ENCODE results near the gene SLC5A9. TPM values are rescaled to one million over a fixed set of nuclear protein-coding genes. Genes with fewer than 3 reads are reported as not detected.

The SLC5A9 gene
- total and polyA plus RNA-seq, 2 of the 13 experiments (the other 11 are each of a cell fraction or from before 2014, with no cell fraction given), result 42.0 to 65.0 TPM

DNA sequence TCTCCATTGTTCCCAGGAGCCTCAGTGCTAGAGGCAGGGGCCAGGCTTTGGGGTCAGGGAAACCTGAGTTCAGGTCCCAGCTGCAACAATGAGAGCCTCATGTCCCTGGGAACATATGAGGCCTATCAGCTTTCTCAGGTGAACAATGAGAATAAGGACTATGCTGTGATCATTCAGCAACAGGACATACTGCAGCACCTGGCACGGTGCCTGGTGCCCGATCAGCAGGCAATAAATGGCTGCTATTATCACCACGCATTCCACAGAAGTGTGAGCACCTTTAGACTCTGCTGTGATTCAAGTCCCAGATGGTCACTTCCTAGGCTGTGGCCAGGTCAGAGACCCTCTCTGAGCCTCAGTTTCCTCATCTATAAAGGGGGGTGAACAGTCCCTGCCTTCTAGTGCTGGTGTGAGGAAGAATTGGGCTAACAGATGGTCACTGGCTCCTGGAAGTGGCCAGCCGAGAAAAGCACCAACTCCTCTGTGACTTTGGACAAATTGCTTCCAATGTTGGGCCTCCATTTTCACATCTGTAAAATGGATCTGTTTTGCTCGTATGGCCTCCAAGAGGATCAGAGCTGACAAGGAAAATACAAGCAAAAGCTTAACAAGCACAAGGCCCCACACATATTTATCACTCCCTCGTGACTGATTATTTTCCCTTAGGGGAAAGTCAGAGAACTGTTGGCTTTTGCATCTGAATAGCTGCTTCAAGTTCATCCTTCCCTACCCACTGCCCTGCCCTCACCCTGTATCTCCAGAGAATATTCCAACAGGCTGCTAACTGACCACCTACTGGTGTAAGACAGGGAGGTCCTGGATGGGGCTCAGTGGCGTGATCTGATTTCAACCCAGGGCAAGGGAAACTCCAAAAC lies 1.1 kb downstream of the SLC5A9 start (continued):
- TF ChIP-seq, protein P1, sequence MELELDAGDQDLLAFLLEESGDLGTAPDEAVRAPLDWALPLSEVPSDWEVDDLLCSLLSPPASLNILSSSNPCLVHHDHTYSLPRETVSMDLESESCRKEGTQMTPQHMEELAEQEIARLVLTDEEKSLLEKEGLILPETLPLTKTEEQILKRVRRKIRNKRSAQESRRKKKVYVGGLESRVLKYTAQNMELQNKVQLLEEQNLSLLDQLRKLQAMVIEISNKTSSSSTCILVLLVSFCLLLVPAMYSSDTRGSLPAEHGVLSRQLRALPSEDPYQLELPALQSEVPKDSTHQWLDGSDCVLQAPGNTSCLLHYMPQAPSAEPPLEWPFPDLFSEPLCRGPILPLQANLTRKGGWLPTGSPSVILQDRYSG (CRISPR knock-in tag; IDR thresholded peaks at IDR 0.05), result no peak
- no peak for TF ChIP-seq AGO1 (IDR thresholded peaks at IDR 0.05; ENCODE audit: low read depth, low read length, poor library complexity, severe bottlenecking)
- no peak for TF ChIP-seq NFE2L1 (CRISPR knock-in tag; IDR thresholded peaks at IDR 0.05; ENCODE audit: borderline replicate concordance)
- TF ChIP-seq, protein P2, sequence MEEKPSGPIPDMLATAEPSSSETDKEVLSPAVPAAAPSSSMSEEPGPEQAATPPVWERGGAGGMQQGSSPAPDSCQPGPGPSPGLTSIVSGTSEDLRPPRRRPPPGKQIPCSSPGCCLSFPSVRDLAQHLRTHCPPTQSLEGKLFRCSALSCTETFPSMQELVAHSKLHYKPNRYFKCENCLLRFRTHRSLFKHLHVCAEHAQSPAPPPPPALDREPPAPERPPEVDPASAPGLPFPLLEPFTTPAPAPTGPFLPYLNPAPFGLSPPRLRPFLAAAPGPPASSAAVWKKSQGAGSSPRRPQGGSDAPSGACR (CRISPR knock-in tag; IDR thresholded peaks at IDR 0.05), result no peak
- TF ChIP-seq SOX13 (IDR thresholded peaks at IDR 0.05), result peak; percentile 12; the same call in 1 of the 2 replicates
- TF ChIP-seq SOX13 (CRISPR knock-in tag; conservative IDR thresholded peaks at IDR 0.05 in 1 of 2, IDR thresholded peaks at IDR 0.05 in 1 of 2), result peak in 1 of 2 experiments; percentile 31; a peak in 1 of 4 replicates
- TF ChIP-seq SIX4 (CRISPR knock-in tag; IDR thresholded peaks at IDR 0.05), result no peak
- no peak for TF ChIP-seq ZNF883 (CRISPR knock-in tag; IDR thresholded peaks at IDR 0.05; ENCODE audit: not compliant biosample characterization)
- TF ChIP-seq SRSF1 (optimal IDR thresholded peaks at IDR 0.05; ENCODE audit: low read depth, low read length), result no peak
- TF ChIP-seq CCDC6 (CRISPR knock-in tag; IDR thresholded peaks at IDR 0.05), result no peak
- TF ChIP-seq TBP (CRISPR knock-in tag; IDR thresholded peaks at IDR 0.05), result no peak
- TF ChIP-seq YY1 (IDR thresholded peaks at IDR 0.05; ENCODE audit: insufficient read depth, insufficient replicate concordance, low read depth, low read length), result peak; percentile 26
- TF ChIP-seq AHR (CRISPR knock-in tag; IDR thresholded peaks at IDR 0.05), result no peak
- peak; percentile 81; the same call in 1 of the 2 replicates for TF ChIP-seq CHD4 (IDR thresholded peaks at IDR 0.05; ENCODE audit: borderline replicate concordance, low read length)
- TF ChIP-seq PHF20 (CRISPR knock-in tag; IDR thresholded peaks at IDR 0.05), result no peak
- TF ChIP-seq, protein P3, sequence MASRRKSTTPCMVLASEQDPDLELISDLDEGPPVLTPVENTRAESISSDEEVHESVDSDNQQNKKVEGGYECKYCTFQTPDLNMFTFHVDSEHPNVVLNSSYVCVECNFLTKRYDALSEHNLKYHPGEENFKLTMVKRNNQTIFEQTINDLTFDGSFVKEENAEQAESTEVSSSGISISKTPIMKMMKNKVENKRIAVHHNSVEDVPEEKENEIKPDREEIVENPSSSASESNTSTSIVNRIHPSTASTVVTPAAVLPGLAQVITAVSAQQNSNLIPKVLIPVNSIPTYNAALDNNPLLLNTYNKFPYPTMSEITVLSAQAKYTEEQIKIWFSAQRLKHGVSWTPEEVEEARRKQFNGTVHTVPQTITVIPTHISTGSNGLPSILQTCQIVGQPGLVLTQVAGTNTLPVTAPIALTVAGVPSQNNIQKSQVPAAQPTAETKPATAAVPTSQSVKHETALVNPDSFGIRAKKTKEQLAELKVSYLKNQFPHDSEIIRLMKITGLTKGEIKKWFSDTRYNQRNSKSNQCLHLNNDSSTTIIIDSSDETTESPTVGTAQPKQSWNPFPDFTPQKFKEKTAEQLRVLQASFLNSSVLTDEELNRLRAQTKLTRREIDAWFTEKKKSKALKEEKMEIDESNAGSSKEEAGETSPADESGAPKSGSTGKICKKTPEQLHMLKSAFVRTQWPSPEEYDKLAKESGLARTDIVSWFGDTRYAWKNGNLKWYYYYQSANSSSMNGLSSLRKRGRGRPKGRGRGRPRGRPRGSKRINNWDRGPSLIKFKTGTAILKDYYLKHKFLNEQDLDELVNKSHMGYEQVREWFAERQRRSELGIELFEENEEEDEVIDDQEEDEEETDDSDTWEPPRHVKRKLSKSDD (CRISPR knock-in tag; IDR thresholded peaks at IDR 0.05; ENCODE audit: low read depth), result no peak
- no peak for TF ChIP-seq ZNF746 (CRISPR knock-in tag; IDR thresholded peaks at IDR 0.05)
- no peak for TF ChIP-seq DR1 (CRISPR knock-in tag; IDR thresholded peaks at IDR 0.05)
- no peak for TF ChIP-seq ZBTB20 (CRISPR knock-in tag; IDR thresholded peaks at IDR 0.05; ENCODE audit: borderline replicate concordance, low read depth)
- TF ChIP-seq BCL6 (CRISPR knock-in tag; IDR thresholded peaks at IDR 0.05), result no peak
- no peak for TF ChIP-seq NRL (CRISPR knock-in tag; IDR thresholded peaks at IDR 0.05; ENCODE audit: borderline replicate concordance)
- no peak for TF ChIP-seq MAZ (IDR thresholded peaks at IDR 0.05; ENCODE audit: borderline replicate concordance, low read depth, low read length)
- no peak for TF ChIP-seq MAZ (CRISPR knock-in tag; IDR thresholded peaks at IDR 0.05; ENCODE audit: low read depth)
- no peak for TF ChIP-seq HNRNPUL1 (IDR thresholded peaks at IDR 0.05; ENCODE audit: low read depth, low read length)
- no peak for TF ChIP-seq ZNF552 (CRISPR knock-in tag; IDR thresholded peaks at IDR 0.05; ENCODE audit: borderline replicate concordance)
- TF ChIP-seq PAF1 (CRISPR knock-in tag; IDR thresholded peaks at IDR 0.05), result no peak
- TF ChIP-seq ZNF510 (CRISPR knock-in tag; IDR thresholded peaks at IDR 0.05; ENCODE audit: low read depth), result no peak
